Measurements from ENCODE around the gene RNF182. TPM values are rescaled to one million over a fixed set of nuclear protein-coding genes. Genes with fewer than 3 reads are reported as not detected.
A peak's percentile ranks its signal among the peaks of the same experiment; 100 is the strongest.

The RNF182 gene
- polyA plus RNA-seq, 1 of the 3 experiments (the other 2 are of a cell fraction), result 8.0 TPM

GRCh38 chr6:13907614-13908215, 17.0 kb upstream of the RNF182 start:
- ChIA-PET POLR2A (no interaction called here), CTCF (interaction anchor here (0.7 to 5.3 kb wide), 21 partner anchors 7 to 1719 kb away, joined by 3 to 155 read pairs (median 6); no protein-coding TSS in a partner anchor)
- 12% methylated on average over 2 of the region's 2 CpGs for WGBS (ENCODE audit: low lambda C conversion rate)

DNA sequence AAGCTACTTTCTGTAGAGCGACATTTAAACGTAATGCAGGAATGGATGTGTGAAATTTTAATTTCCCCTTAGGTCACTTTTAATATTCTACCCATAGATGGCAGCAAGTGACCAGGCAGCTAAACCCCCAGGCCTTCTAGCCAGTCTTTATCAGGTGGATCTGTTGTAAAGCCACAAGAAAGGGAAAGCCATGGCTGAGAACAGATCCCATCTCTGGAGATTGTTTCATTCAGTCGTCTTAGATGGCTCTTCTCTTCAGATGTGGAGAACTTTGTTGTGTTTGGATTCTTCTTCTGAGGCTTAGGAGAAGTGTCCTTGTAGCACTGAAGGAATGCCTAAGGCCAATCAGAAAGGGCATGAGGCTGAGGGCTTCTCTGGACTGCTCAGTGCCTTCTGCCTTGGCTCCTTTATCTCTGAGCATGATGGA, 15.8 kb upstream of the RNF182 start:
- CTCF ChIA-PET, result interaction anchor here (0.7 to 5.3 kb wide), 62 partner anchors 8 to 1714 kb away, joined by 3 to 155 read pairs (median 5); partner anchors contain the start of gene RNF182
- Histone ChIP-seq H4K20me1 (ENCODE audit: insufficient read depth) (no peaks in the 10 kb centered on the region), H3K4me1 (ENCODE audit: control insufficient read depth in 1 of 2, insufficient read depth in 2 of 2, low read depth in 1 of 2, low read length in 1 of 2) (peaks cover under 1 to 2% of the 10 kb centered on the region in 2 experiments; a peak in 2 of 4 replicates), H3K79me2 (ENCODE audit: insufficient read depth) (no peaks in the 10 kb centered on the region), H3K9ac (no peak overlapping the region), H3K4me3 (ENCODE audit: low read depth in 2 of 2, low read length in 1 of 2) (no peak overlapping the region), H2AFZ (ENCODE audit: low read depth) (peak overlapping the region; percentile 73; the same call in 1 of the 2 replicates), H3K9me2 (no peaks in the 10 kb centered on the region), H3K4me2 (no peak overlapping the region), H3K36me3 (replicated peaks in 1 of 2; ENCODE audit: control insufficient read depth in 1 of 2, insufficient read depth in 2 of 2, low read length in 1 of 2) (no peaks in the 10 kb centered on the region), H3K27me3 (ENCODE audit: insufficient read depth) (no peaks in the 10 kb centered on the region), H3F3A (replicated peaks; ENCODE audit: insufficient read depth) (no peaks in the 10 kb centered on the region), H3K27ac (ENCODE audit: low read depth in 2 of 2, low read length in 1 of 2) (no peak overlapping the region), H3K9me3 (no peaks in the 10 kb centered on the region)
- peak; percentile 78 for DNase-seq
- POLR2A ChIA-PET, result no interaction called here
- 3% methylated on average over 3 of the region's 3 CpGs for WGBS (ENCODE audit: low lambda C conversion rate)
- TF ChIP-seq TAF1 (IDR thresholded peaks at IDR 0.05; ENCODE audit: borderline replicate concordance, low read depth, low read length), result no peak
- TF ChIP-seq RCOR1 (IDR thresholded peaks at IDR 0.05; ENCODE audit: low read length), result 0 out of 2 replicates have a peak, but pooled peaks have one; percentile 27
- TF ChIP-seq RAD21 (IDR thresholded peaks at IDR 0.05; ENCODE audit: low read length), result peak; percentile 98
- TF ChIP-seq, protein P1, sequence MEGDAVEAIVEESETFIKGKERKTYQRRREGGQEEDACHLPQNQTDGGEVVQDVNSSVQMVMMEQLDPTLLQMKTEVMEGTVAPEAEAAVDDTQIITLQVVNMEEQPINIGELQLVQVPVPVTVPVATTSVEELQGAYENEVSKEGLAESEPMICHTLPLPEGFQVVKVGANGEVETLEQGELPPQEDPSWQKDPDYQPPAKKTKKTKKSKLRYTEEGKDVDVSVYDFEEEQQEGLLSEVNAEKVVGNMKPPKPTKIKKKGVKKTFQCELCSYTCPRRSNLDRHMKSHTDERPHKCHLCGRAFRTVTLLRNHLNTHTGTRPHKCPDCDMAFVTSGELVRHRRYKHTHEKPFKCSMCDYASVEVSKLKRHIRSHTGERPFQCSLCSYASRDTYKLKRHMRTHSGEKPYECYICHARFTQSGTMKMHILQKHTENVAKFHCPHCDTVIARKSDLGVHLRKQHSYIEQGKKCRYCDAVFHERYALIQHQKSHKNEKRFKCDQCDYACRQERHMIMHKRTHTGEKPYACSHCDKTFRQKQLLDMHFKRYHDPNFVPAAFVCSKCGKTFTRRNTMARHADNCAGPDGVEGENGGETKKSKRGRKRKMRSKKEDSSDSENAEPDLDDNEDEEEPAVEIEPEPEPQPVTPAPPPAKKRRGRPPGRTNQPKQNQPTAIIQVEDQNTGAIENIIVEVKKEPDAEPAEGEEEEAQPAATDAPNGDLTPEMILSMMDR (IDR thresholded peaks at IDR 0.05), result peak; percentile 91
- TF ChIP-seq TEAD4 (IDR thresholded peaks at IDR 0.05; ENCODE audit: borderline replicate concordance, insufficient read depth), result no peak
- TF ChIP-seq JUND (IDR thresholded peaks at IDR 0.05), result no peak
- TF ChIP-seq ZBTB33 (IDR thresholded peaks at IDR 0.05; ENCODE audit: borderline replicate concordance, low read depth), result no peak

More at GRCh38 chr6:13907614-13908215, 17.0 kb upstream of the RNF182 start:
- Histone ChIP-seq H3F3A (replicated peaks; ENCODE audit: insufficient read depth) (no peaks in the 10 kb centered on the region), H3K9ac (no peak overlapping the region), H3K9me3 (no peaks in the 10 kb centered on the region), H4K20me1 (ENCODE audit: insufficient read depth) (no peaks in the 10 kb centered on the region), H2AFZ (ENCODE audit: low read depth) (no peak overlapping the region), H3K27me3 (ENCODE audit: insufficient read depth) (no peaks in the 10 kb centered on the region), H3K4me1 (ENCODE audit: control insufficient read depth in 1 of 2, insufficient read depth in 2 of 2, low read depth in 1 of 2, low read length in 1 of 2) (peaks cover 0 to 2% of the 10 kb centered on the region in 2 experiments; a peak in 1 of 4 replicates), H3K79me2 (ENCODE audit: insufficient read depth) (no peaks in the 10 kb centered on the region), H3K9me2 (no peaks in the 10 kb centered on the region), H3K27ac (ENCODE audit: low read depth in 2 of 2, low read length in 1 of 2) (no peak overlapping the region), H3K4me3 (ENCODE audit: low read depth in 2 of 2, low read length in 1 of 2) (no peak overlapping the region), H3K4me2 (no peak overlapping the region), H3K36me3 (replicated peaks in 1 of 2; ENCODE audit: control insufficient read depth in 1 of 2, insufficient read depth in 2 of 2, low read length in 1 of 2) (no peaks in the 10 kb centered on the region)
- TF ChIP-seq RFX5 (IDR thresholded peaks at IDR 0.05; ENCODE audit: low read length) (no peak), GATA2 (CRISPR knock-in tag; IDR thresholded peaks at IDR 0.05) (no peak), YY1 (IDR thresholded peaks at IDR 0.05; ENCODE audit: low read depth) (no peak), POLR2AphosphoS5 (IDR thresholded peaks at IDR 0.05; ENCODE audit: low read depth, low read length) (no peak), JUND (IDR thresholded peaks at IDR 0.05) (no peak), MEF2A (IDR thresholded peaks at IDR 0.05; ENCODE audit: borderline replicate concordance, low read depth) (no peak), EP300 (IDR thresholded peaks at IDR 0.05; ENCODE audit: borderline replicate concordance in 1 of 2, low read depth in 1 of 2, low read length in 1 of 2) (no peak), FOXM1 (IDR thresholded peaks at IDR 0.05; ENCODE audit: low read depth) (no peak), PBX3 (IDR thresholded peaks at IDR 0.05) (no peak), SMC3 (IDR thresholded peaks at IDR 0.05; ENCODE audit: low read depth, low read length) (no peak), RCOR1 (IDR thresholded peaks at IDR 0.05; ENCODE audit: low read length) (no peak)
- TF ChIP-seq, protein P2, sequence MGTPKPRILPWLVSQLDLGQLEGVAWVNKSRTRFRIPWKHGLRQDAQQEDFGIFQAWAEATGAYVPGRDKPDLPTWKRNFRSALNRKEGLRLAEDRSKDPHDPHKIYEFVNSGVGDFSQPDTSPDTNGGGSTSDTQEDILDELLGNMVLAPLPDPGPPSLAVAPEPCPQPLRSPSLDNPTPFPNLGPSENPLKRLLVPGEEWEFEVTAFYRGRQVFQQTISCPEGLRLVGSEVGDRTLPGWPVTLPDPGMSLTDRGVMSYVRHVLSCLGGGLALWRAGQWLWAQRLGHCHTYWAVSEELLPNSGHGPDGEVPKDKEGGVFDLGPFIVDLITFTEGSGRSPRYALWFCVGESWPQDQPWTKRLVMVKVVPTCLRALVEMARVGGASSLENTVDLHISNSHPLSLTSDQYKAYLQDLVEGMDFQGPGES (IDR thresholded peaks at IDR 0.05; ENCODE audit: low read depth, low read length), result no peak
- TF ChIP-seq, protein P3, sequence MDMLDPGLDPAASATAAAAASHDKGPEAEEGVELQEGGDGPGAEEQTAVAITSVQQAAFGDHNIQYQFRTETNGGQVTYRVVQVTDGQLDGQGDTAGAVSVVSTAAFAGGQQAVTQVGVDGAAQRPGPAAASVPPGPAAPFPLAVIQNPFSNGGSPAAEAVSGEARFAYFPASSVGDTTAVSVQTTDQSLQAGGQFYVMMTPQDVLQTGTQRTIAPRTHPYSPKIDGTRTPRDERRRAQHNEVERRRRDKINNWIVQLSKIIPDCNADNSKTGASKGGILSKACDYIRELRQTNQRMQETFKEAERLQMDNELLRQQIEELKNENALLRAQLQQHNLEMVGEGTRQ (IDR thresholded peaks at IDR 0.05; ENCODE audit: borderline replicate concordance, low read depth, low read length), result no peak
- no peak for DNase-seq
